HepG2 (cell line): Measurements from ENCODE around the gene LRRC3. TPM values are rescaled to one million over a fixed set of nuclear protein-coding genes. Genes with fewer than 3 reads are reported as not detected.

Experiments used
- AGO1 ChIP-seq: fragments of 200-400 bp; formaldehyde crosslinking; IDR thresholded peaks from 2 replicates; pipeline ENCODE4 v1.6.1; 2017; ENCODE audit warnings: mild to moderate bottlenecking, low read depth, low read length, moderate library complexity; ENCODE audit not compliant: poor library complexity, severe bottlenecking
- AKAP8 ChIP-seq: sonication (generic); formaldehyde crosslinking; IDR thresholded peaks from 2 replicates; pipeline ENCODE4 v1.5.1; 2020; ENCODE audit warnings: mild to moderate bottlenecking, missing genetic modification reagents
- ETV5 ChIP-seq: IDR thresholded peaks from 2 replicates; pipeline ENCODE4 v1.6.1; 2018; ENCODE audit warnings: missing biosample characterization, missing genetic modification reagents, inconsistent platforms, borderline replicate concordance
- FOXO1 ChIP-seq: sonication (generic); formaldehyde crosslinking; IDR thresholded peaks from 2 replicates; pipeline ENCODE4 v1.4.0; 2020; ENCODE audit warnings: missing genetic modification reagents
- GATA4 ChIP-seq: sonication (generic); IDR thresholded peaks from 2 replicates; pipeline ENCODE4 v1.6.1; 2016; ENCODE audit warnings: antibody characterized with exemption, low read depth, borderline replicate concordance
- KLF12 ChIP-seq: sonication (generic); formaldehyde crosslinking; IDR thresholded peaks from 2 replicates; pipeline ENCODE4 v1.4.0; 2020; ENCODE audit warnings: missing genetic modification reagents, borderline replicate concordance
- MAX ChIP-seq: IDR thresholded peaks from 2 replicates; pipeline ENCODE4 v1.6.1; 2012; ENCODE audit warnings: inconsistent platforms
- MLX ChIP-seq: IDR thresholded peaks from 2 replicates; pipeline ENCODE4 v1.6.1; 2016
- MTA3 ChIP-seq: sonication (generic); formaldehyde crosslinking; IDR thresholded peaks from 2 replicates; pipeline ENCODE4 v1.4.0; 2020; ENCODE audit warnings: missing genetic modification reagents
- MXI1 ChIP-seq: IDR thresholded peaks from 3 replicates; pipeline ENCODE4 v1.6.1; 2012; ENCODE audit warnings: low read depth, low read length, inconsistent platforms, borderline replicate concordance
- NR0B2 ChIP-seq: sonication (generic); formaldehyde crosslinking; IDR thresholded peaks from 2 replicates; pipeline ENCODE4 v1.4.0; 2020; ENCODE audit warnings: mild to moderate bottlenecking, missing genetic modification reagents
- PHF5A ChIP-seq: IDR thresholded peaks from one replicate; pipeline ENCODE4 v1.6.1; 2018; ENCODE audit warnings: low read depth, missing genetic modification reagents; ENCODE audit not compliant: unreplicated experiment
- RAD21 ChIP-seq: fragments of 450-650 bp; formaldehyde crosslinking; IDR thresholded peaks from 2 replicates; pipeline ENCODE4 v1.5.0; 2020; ENCODE audit warnings: mild to moderate bottlenecking
- SRY ChIP-seq: sonication (generic); formaldehyde crosslinking; IDR thresholded peaks from 2 replicates; pipeline ENCODE4 v1.8.0; 2022; ENCODE audit warnings: mild to moderate bottlenecking, missing genetic modification reagents
- TBX2 ChIP-seq: sonication (generic); formaldehyde crosslinking; IDR thresholded peaks from 2 replicates; pipeline ENCODE4 v1.5.0; 2020; ENCODE audit warnings: missing genetic modification reagents, mild to moderate bottlenecking, borderline replicate concordance
- ZNF121 ChIP-seq: sonication (generic); formaldehyde crosslinking; IDR thresholded peaks from 2 replicates; pipeline ENCODE4 v1.5.0; 2020; ENCODE audit warnings: mild to moderate bottlenecking, missing genetic modification reagents
- ZNF546 ChIP-seq: sonication (generic); formaldehyde crosslinking; conservative IDR thresholded peaks from 2 replicates; pipeline ENCODE4 v1.8.1; 2023; ENCODE audit warnings: mild to moderate bottlenecking, missing genetic modification reagents
- ZNF619 ChIP-seq: sonication (generic); formaldehyde crosslinking; IDR thresholded peaks from 2 replicates; pipeline ENCODE4 v1.4.0; 2020; ENCODE audit warnings: mild to moderate bottlenecking, missing genetic modification reagents
- ZNF629 ChIP-seq: sonication (generic); formaldehyde crosslinking; conservative IDR thresholded peaks from 2 replicates; pipeline ENCODE4 v1.5.0; 2020; ENCODE audit warnings: missing genetic modification reagents
- ZNF790 ChIP-seq: sonication (generic); formaldehyde crosslinking; IDR thresholded peaks from 2 replicates; pipeline ENCODE4 v1.8.0; 2022; ENCODE audit warnings: missing genetic modification reagents, mild to moderate bottlenecking, borderline replicate concordance
- ZSCAN9 ChIP-seq: IDR thresholded peaks from 2 replicates; pipeline ENCODE4 v1.6.1; 2016; ENCODE audit warnings: borderline replicate concordance
- polyA plus RNA-seq, 8 experiments: library from polyadenylated mRNA; depleted of rRNA in 3 of 8; stranded (reverse) in 7 of 8; unstranded in 1 of 8; fragments of >200 nt; fragmentation: Illumina TruSeq in 4 of 8; extraction: Trizol in 4 of 8; gene quantifications; 2 replicates each; pipeline versions ENCODE4 v1.2.1 to v1.2.3, GENCODE V29; 2011 to 2016; ENCODE audit warnings: low read depth in 4 of 8, missing spikeins in 1 of 8, mixed read lengths in 1 of 8; ENCODE audit not compliant: insufficient read depth in 1 of 8
- total RNA-seq, 5 experiments: library from RNA; depleted of rRNA; stranded (reverse); fragments of >200 nt; fragmentation: Illumina TruSeq; extraction: Trizol; gene quantifications; 2 replicates each; pipeline ENCODE4 v1.2.3, GENCODE V29; 2016; ENCODE audit warnings: low read depth in 1 of 5
- TF ChIP-seq, protein P1 (sequence below): IDR thresholded peaks from 2 replicates; pipeline ENCODE4 v1.6.1; 2016; ENCODE audit warnings: missing genetic modification reagents, missing compliant biosample characterization
- TF ChIP-seq, protein P2 (sequence below): sonication (generic); formaldehyde crosslinking; IDR thresholded peaks from 2 replicates; pipeline ENCODE4 v1.8.0; 2022; ENCODE audit warnings: missing genetic modification reagents, mild to moderate bottlenecking, inconsistent platforms, borderline replicate concordance
- TF ChIP-seq, protein P3 (sequence below): sonication (generic); formaldehyde crosslinking; conservative IDR thresholded peaks from 2 replicates; pipeline ENCODE4 v1.4.0; 2020; ENCODE audit warnings: mild to moderate bottlenecking, missing genetic modification reagents, moderate library complexity

Gene LRRC3
- total and polyA plus RNA-seq, 2 of the 13 experiments (the other 11 are each of a cell fraction or from before 2014, with no cell fraction given) = 4.8 to 16.5 TPM

DNA sequence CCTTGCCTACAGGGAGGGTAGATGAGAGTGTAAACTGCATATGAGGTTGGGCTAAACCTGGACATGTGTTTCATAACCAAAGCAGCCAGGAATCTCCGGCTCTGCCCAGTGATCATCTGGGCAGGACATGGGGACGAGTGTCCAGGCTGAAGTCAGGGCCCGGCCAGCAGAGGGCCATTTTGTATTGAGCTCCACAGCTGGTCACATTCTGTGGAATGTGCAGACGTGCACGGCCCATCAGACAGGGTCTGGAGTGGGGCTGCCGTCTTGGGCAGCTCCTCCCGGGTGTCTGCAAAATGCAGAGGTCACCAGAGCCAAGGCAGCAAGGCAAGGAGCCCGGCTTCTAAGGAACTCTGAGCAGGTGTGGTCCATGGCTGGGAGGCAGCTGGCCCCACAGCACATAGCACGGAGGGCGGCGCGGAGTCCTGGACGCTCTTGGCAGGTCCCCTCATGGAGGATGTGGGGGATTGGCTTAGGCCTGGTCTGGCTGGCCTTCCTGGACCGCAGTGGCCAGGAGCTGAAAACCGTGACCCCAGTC lies 6.2 kb downstream of the LRRC3 start (continued):
- TF ChIP-seq, protein P1, sequence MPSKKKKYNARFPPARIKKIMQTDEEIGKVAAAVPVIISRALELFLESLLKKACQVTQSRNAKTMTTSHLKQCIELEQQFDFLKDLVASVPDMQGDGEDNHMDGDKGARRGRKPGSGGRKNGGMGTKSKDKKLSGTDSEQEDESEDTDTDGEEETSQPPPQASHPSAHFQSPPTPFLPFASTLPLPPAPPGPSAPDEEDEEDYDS (CRISPR knock-in tag) = no peak
- TF ChIP-seq ZNF121 (peak; percentile 80; the same call in 1 of the 2 replicates), ZNF629 (CRISPR knock-in tag) (no peak), ZNF619 (CRISPR knock-in tag) (no peak), MXI1 (no peak), PHF5A (CRISPR knock-in tag) (no peak), RAD21 (CRISPR knock-in tag) (peak; percentile 73), ZNF546 (CRISPR knock-in tag) (0 out of 2 replicates have a peak, but pooled peaks have one; percentile 53), ZNF790 (no peak), ETV5 (CRISPR knock-in tag) (no peak), GATA4 (no peak), FOXO1 (no peak), KLF12 (CRISPR knock-in tag) (no peak), SRY (CRISPR knock-in tag) (no peak), AGO1 (peak; percentile 25), MAX (no peak; the same call in 1 of the 2 replicates), ZSCAN9 (CRISPR knock-in tag) (no peak), NR0B2 (CRISPR knock-in tag) (no peak), MLX (CRISPR knock-in tag) (no peak), AKAP8 (CRISPR knock-in tag) (peak; percentile 73; the same call in 1 of the 2 replicates), MTA3 (CRISPR knock-in tag) (no peak), TBX2 (CRISPR knock-in tag) (0 out of 2 replicates have a peak, but pooled peaks have one; percentile 19)
- TF ChIP-seq, protein P2, sequence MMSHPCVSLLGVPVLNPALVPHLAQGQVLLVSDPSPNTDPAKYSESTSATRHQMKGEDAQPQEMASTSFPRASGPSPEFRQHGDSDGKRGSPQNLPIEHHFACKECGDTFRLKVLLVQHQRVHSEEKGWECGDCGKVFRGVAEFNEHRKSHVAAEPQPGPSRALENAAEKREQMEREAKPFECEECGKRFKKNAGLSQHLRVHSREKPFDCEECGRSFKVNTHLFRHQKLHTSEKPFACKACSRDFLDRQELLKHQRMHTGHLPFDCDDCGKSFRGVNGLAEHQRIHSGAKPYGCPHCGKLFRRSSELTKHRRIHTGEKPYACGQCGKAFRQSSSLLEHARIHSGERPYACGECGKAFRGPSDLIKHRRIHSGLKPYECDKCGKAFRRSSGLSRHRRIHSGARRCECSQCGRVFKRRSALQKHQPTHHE (CRISPR knock-in tag) = no peak
- TF ChIP-seq, protein P3, sequence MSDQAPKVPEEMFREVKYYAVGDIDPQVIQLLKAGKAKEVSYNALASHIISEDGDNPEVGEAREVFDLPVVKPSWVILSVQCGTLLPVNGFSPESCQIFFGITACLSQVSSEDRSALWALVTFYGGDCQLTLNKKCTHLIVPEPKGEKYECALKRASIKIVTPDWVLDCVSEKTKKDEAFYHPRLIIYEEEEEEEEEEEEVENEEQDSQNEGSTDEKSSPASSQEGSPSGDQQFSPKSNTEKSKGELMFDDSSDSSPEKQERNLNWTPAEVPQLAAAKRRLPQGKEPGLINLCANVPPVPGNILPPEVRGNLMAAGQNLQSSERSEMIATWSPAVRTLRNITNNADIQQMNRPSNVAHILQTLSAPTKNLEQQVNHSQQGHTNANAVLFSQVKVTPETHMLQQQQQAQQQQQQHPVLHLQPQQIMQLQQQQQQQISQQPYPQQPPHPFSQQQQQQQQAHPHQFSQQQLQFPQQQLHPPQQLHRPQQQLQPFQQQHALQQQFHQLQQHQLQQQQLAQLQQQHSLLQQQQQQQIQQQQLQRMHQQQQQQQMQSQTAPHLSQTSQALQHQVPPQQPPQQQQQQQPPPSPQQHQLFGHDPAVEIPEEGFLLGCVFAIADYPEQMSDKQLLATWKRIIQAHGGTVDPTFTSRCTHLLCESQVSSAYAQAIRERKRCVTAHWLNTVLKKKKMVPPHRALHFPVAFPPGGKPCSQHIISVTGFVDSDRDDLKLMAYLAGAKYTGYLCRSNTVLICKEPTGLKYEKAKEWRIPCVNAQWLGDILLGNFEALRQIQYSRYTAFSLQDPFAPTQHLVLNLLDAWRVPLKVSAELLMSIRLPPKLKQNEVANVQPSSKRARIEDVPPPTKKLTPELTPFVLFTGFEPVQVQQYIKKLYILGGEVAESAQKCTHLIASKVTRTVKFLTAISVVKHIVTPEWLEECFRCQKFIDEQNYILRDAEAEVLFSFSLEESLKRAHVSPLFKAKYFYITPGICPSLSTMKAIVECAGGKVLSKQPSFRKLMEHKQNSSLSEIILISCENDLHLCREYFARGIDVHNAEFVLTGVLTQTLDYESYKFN (CRISPR knock-in tag) = no peak
